GM23338 (cell line): ENCODE results near the gene OVAAL. TPM values are rescaled to one million over a fixed set of nuclear protein-coding genes. Genes with fewer than 3 reads are reported as not detected.

Source experiments
- ATAC-seq: fragments of 200-7000 bp; cut with Tn5 transposase; 3 replicates; pipeline ENCODE4 v1.9.1; 2020
- DNase-seq: peaks from one replicate; pipeline ENCODE4 v3.0.0-alpha.2; 2015; ENCODE audit warnings: low spot score
- H2AFZ ChIP-seq: fragments of 200-600 bp; sonication (generic); 2 replicates; pipeline ENCODE4 v1.8.0; 2016; ENCODE audit warnings: antibody characterized with exemption, mild to moderate bottlenecking, moderate library complexity
- H3F3A ChIP-seq: fragments of 200-600 bp; sonication (generic); replicated peaks from 2 replicates; pipeline ENCODE4 v1.8.0; 2017; ENCODE audit warnings: antibody characterized with exemption, mixed run types, low read depth
- H3K27ac ChIP-seq: fragments of 200-600 bp; sonication (generic); 2 replicates; pipeline ENCODE4 v1.6.1; 2016; ENCODE audit warnings: low read depth
- H3K27me3 ChIP-seq: fragments of 200-600 bp; sonication (generic); 2 replicates; pipeline ENCODE4 v1.8.0; 2016; ENCODE audit warnings: mild to moderate bottlenecking, mixed run types, moderate library complexity; ENCODE audit not compliant: insufficient read depth
- H3K36me3 ChIP-seq: fragments of 200-600 bp; sonication (generic); 2 replicates; pipeline ENCODE4 v1.8.0; 2016; ENCODE audit warnings: mild to moderate bottlenecking; ENCODE audit not compliant: insufficient read depth
- H3K4me1 ChIP-seq: fragments of 200-600 bp; sonication (generic); 2 replicates; pipeline ENCODE4 v1.8.0; 2016; ENCODE audit warnings: mild to moderate bottlenecking, moderate library complexity; ENCODE audit not compliant: insufficient read depth
- H3K4me2 ChIP-seq: fragments of 200-600 bp; sonication (generic); 2 replicates; pipeline ENCODE4 v1.7.1; 2017; ENCODE audit warnings: mixed run types
- H3K4me3 ChIP-seq: fragments of 200-600 bp; sonication (generic); 2 replicates; pipeline ENCODE4 v1.6.1; 2016; ENCODE audit warnings: mixed run types
- H3K79me2 ChIP-seq: fragments of 200-600 bp; sonication (generic); replicated peaks from 2 replicates; pipeline ENCODE4 v1.8.0; 2017; ENCODE audit warnings: mild to moderate bottlenecking; ENCODE audit not compliant: insufficient read depth
- H3K9me2 ChIP-seq: fragments of 200-600 bp; sonication (generic); 2 replicates; pipeline ENCODE4 v1.8.0; 2017; ENCODE audit not compliant: insufficient read depth
- H4K20me1 ChIP-seq: fragments of 200-600 bp; sonication (generic); replicated peaks from 2 replicates; pipeline ENCODE4 v1.8.0; 2017; ENCODE audit warnings: mild to moderate bottlenecking; ENCODE audit not compliant: insufficient read depth
- H3K27ac Mint-ChIP-seq: 2 replicates; pipeline ENCODE4 v1.8.0; 2020; ENCODE audit warnings: inconsistent platforms, mild to moderate bottlenecking, moderate library complexity, mixed read lengths
- H3K27me3 Mint-ChIP-seq: 3 replicates; pipeline ENCODE4 v1.8.0; 2022; ENCODE audit warnings: low read depth, mild to moderate bottlenecking, moderate library complexity, mixed read lengths, inconsistent platforms; ENCODE audit not compliant: insufficient read depth, poor library complexity
- H3K36me3 Mint-ChIP-seq: 3 replicates; pipeline ENCODE4 v1.8.0; 2021; ENCODE audit warnings: low read depth, mild to moderate bottlenecking, inconsistent platforms, moderate library complexity, mixed read lengths
- H3K4me1 Mint-ChIP-seq: 3 replicates; pipeline ENCODE4 v1.8.0; 2020; ENCODE audit warnings: mild to moderate bottlenecking, inconsistent platforms, mixed read lengths
- H3K4me3 Mint-ChIP-seq: 3 replicates; pipeline ENCODE4 v1.8.0; 2021; ENCODE audit warnings: moderate library complexity, mild to moderate bottlenecking, inconsistent platforms, mixed read lengths
- H3K9me3 Mint-ChIP-seq: 3 replicates; pipeline ENCODE4 v1.8.0; 2020; ENCODE audit warnings: moderate library complexity, mild to moderate bottlenecking, inconsistent platforms, mixed read lengths
- CREB1 ChIP-seq: fragments of 250-450 bp; sonication (Bioruptor Pico); IDR thresholded peaks from 2 replicates; pipeline ENCODE4 v1.5.0; 2020; ENCODE audit warnings: low read depth, mild to moderate bottlenecking, moderate library complexity
- CTCF ChIP-seq, 2 experiments: fragments of 200-600 bp in 1 of 2; sonication (generic) in 1 of 2; conservative IDR thresholded peaks; 2 replicates each; pipeline versions ENCODE4 v1.5.1 to v1.6.1; 2016 to 2017; ENCODE audit warnings: antibody characterized with exemption in 2 of 2, low read depth in 2 of 2, mild to moderate bottlenecking in 2 of 2, moderate library complexity in 1 of 2
- EZH2 ChIP-seq: fragments of 200-600 bp; sonication (generic); IDR thresholded peaks from one replicate; pipeline ENCODE4 v1.8.0; 2017; ENCODE audit warnings: antibody characterized with exemption, mild to moderate bottlenecking, low read depth; ENCODE audit not compliant: unreplicated experiment
- JUNB ChIP-seq: IDR thresholded peaks from one replicate; pipeline ENCODE4 v1.6.1; 2016; ENCODE audit warnings: antibody characterized with exemption; ENCODE audit not compliant: unreplicated experiment
- NANOG ChIP-seq: IDR thresholded peaks from 2 replicates; pipeline ENCODE4 v1.6.1; 2016; ENCODE audit warnings: antibody characterized with exemption, borderline replicate concordance
- POLR2AphosphoS5 ChIP-seq: IDR thresholded peaks from 2 replicates; pipeline ENCODE4 v1.6.1; 2016; ENCODE audit warnings: antibody characterized with exemption, low read depth
- STAT1 ChIP-seq: IDR thresholded peaks from one replicate; pipeline ENCODE4 v1.6.1; 2016; ENCODE audit warnings: antibody characterized with exemption; ENCODE audit not compliant: unreplicated experiment
- ZNF114 ChIP-seq: fragments of 250-450 bp; sonication (Bioruptor Pico); IDR thresholded peaks from 2 replicates; pipeline ENCODE4 v1.5.0; 2020; ENCODE audit warnings: mild to moderate bottlenecking, moderate library complexity
- ZNF331 ChIP-seq: fragments of 250-450 bp; sonication (Bioruptor Pico); IDR thresholded peaks from 2 replicates; pipeline ENCODE4 v1.5.0; 2020; ENCODE audit warnings: low read depth, mild to moderate bottlenecking, moderate library complexity
- ZNF462 ChIP-seq: fragments of 250-450 bp; sonication (Bioruptor Pico); IDR thresholded peaks from 2 replicates; pipeline ENCODE4 v1.5.0; 2020; ENCODE audit warnings: mild to moderate bottlenecking, moderate library complexity
- polyA plus RNA-seq: library from polyadenylated mRNA; unstranded; fragments of >200 nt; fragmentation: Nextera tagmentation; extraction: Ambion mirVana; gene quantifications from 2 replicates; pipeline ENCODE4 v1.2.1, GENCODE V29; 2016
- total RNA-seq: library from RNA; depleted of rRNA; stranded (reverse); fragments of >200 nt; shearing (Covaris generic); gene quantifications from 2 replicates; pipeline ENCODE4 v1.2.3, GENCODE V29; 2014

Gene OVAAL
- total and polyA plus RNA-seq, 2 experiments from 2014 or later: not detected

GRCh38 chr1:180540697-180541594 lies 17.8 kb upstream of the OVAAL start:
- Mint-ChIP-seq H3K4me1 (peaks cover 17% of the 10 kb centered on the region), H3K27me3 (peaks cover 3% of the 10 kb centered on the region), H3K9me3 (no peaks in the 10 kb centered on the region), H3K36me3 (no peaks in the 10 kb centered on the region), H3K27ac (no peak overlapping the region), H3K4me3 (no peak overlapping the region)
- H3K27ac ChIP-seq: no peak overlapping the region
- ATAC-seq: no peak
- H3K79me2 ChIP-seq: no peaks in the 10 kb centered on the region
- H2AFZ ChIP-seq: peak overlapping the region; percentile 91
- H3K36me3 ChIP-seq: no peaks in the 10 kb centered on the region
- no peaks in the 10 kb centered on the region for H3K27me3 ChIP-seq
- H3K4me3 ChIP-seq: no peak overlapping the region
- DNase-seq: no peak
- peaks cover 12% of the 10 kb centered on the region for H3K4me1 ChIP-seq
- no peaks in the 10 kb centered on the region for H4K20me1 ChIP-seq
- H3K4me2 ChIP-seq: no peak overlapping the region
- TF ChIP-seq CTCF (conservative IDR thresholded peaks at IDR 0.05; ENCODE audit: low read depth in 2 of 2) (no peak), ZNF331 (CRISPR knock-in tag) (no peak), EZH2 (no peak)
- no peaks in the 10 kb centered on the region for H3F3A ChIP-seq
- H3K9me2 ChIP-seq: no peaks in the 10 kb centered on the region

GRCh38 chr1:180542113-180542837 lies 16.5 kb upstream of the OVAAL start:
- no peaks in the 10 kb centered on the region for H3F3A ChIP-seq
- H3K4me1 ChIP-seq: peaks cover 12% of the 10 kb centered on the region
- no peaks in the 10 kb centered on the region for H3K27me3 Mint-ChIP-seq
- peak overlapping the region; percentile 91 for H2AFZ ChIP-seq
- no peaks in the 10 kb centered on the region for H3K9me2 ChIP-seq
- H3K9me3 Mint-ChIP-seq: no peaks in the 10 kb centered on the region; the same call in 2 of the 3 replicates
- H3K27ac Mint-ChIP-seq: peak overlapping the region; percentile 34
- no peaks in the 10 kb centered on the region for H3K27me3 ChIP-seq
- no peak overlapping the region for H3K4me3 ChIP-seq
- ATAC-seq: peak; percentile 96
- no peaks in the 10 kb centered on the region for H3K79me2 ChIP-seq
- H4K20me1 ChIP-seq: no peaks in the 10 kb centered on the region
- peaks cover 17% of the 10 kb centered on the region for H3K4me1 Mint-ChIP-seq
- no peak overlapping the region for H3K27ac ChIP-seq
- no peak overlapping the region; the same call in 1 of the 2 replicates for H3K4me2 ChIP-seq
- H3K36me3 Mint-ChIP-seq: no peaks in the 10 kb centered on the region
- H3K36me3 ChIP-seq: no peaks in the 10 kb centered on the region
- H3K4me3 Mint-ChIP-seq: no peak overlapping the region
- peak; percentile 35 for DNase-seq
- TF ChIP-seq ZNF114 (no peak), ZNF462 (CRISPR knock-in tag) (no peak), POLR2AphosphoS5 (no peak), ZNF331 (CRISPR knock-in tag) (no peak), CREB1 (CRISPR knock-in tag) (no peak), STAT1 (no peak), NANOG (no peak), JUNB (no peak)
